SIG-M5 (cell line): ENCODE results near the gene ASIC3.
"Not testable (repeated sequence)": the region's sequence is repeated elsewhere in the genome, so short reads cannot be mapped to it uniquely, and the experiment has no call there.

Experiments used
- DNase-seq: peaks from one replicate; lab custom pipeline; 2025; lab: John Stamatoyannopoulos, UW

The ASIC3 gene

DNA sequence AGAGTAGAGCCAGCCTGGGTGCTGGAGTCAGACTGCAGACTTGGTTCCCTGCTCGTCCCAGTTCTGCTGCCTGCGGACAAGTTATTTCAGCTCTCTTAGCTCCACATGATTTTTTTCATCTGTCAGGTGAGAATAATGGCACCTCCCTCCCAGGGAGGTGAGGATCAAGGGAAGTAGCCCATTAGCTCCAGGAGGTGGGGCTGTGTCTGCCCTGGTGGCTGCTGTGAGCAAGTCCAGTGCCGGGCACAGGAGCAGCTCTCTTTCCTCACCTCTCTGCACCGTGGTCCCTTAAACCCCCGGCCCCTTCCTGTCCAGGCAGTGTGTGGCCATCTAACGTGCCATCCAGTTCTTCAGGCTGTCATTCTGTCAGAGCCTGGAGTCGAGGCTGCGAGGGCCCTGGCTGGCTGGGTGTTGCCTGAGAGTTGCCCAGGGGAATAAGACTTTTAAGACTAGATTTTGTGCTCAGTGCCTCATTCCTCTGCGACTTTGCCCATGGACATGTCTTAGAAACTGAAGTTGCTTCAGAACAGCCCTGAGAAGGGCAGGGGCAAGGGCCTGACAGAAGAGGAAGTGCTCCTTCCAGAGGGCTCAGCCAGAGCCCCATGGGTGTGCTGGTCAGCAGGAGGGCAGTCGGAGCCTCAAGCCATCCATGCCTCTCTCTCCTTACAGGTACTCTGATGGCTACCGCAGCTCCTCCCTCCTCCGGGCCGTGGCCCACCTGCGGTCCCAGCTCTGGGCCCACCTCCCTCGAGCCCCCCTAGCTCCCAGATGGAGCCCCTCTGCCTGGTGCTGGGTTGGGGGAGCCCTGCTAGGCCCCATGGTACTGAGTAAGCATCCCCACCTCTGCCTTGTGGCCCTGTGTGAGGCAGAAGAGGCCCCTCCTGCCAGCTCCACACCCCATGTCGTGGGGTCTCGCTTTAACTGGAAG is 15.1 kb upstream of the ASIC3 start:
- DNase-seq, result no peak

DNA sequence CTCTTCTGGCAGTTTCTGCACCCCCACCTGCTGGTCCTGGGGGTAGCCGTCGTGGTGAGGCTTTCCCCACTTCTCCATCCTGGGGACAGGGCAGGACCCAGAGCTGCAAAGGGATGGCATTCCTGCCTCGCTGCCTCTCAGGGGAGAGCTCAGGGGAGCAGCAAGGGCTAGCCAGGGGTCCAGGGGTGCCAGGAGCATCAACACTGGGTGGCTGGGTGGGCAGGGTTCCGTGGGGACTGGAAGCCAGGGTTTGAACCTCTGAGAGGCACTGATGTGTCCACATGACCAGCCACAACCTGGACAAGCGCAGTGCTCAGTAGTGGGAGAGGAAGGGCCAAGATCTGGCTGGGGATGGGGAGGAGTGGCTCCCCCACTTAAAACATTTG is 14.5 kb upstream of the ASIC3 start:
- no peak for DNase-seq

DNA sequence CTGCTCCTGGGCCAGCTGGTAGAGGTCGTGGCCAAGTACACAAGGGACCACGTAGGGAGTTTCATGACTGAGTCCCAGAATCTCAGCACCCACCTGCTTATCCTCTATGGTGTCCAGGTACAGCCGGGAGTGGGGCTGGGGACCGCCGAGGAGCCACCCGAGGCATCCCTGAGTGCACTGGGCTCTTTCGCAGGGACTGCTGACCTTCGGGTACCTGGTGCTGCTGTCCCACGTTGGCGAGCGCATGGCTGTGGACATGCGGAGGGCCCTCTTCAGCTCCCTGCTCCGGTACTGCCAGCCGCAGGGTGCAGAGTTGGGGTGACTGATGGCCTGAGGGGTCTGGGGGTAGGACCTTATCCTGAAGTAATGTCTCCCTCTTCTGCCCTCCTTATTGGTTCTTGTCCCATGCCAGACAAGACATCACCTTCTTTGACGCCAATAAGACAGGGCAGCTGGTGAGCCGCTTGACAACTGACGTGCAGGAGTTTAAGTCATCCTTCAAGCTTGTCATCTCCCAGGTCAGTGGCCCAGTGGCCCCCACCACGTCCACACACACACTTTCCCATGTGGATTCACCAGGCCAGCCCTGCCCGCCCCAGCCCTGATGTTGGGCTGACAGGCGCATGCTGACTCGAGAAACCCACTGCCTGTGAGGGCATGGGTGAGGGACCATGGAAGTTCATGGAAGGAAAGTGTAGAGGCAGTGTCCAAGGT is 13.9 kb upstream of the ASIC3 start:
- DNase-seq, result no peak

DNA sequence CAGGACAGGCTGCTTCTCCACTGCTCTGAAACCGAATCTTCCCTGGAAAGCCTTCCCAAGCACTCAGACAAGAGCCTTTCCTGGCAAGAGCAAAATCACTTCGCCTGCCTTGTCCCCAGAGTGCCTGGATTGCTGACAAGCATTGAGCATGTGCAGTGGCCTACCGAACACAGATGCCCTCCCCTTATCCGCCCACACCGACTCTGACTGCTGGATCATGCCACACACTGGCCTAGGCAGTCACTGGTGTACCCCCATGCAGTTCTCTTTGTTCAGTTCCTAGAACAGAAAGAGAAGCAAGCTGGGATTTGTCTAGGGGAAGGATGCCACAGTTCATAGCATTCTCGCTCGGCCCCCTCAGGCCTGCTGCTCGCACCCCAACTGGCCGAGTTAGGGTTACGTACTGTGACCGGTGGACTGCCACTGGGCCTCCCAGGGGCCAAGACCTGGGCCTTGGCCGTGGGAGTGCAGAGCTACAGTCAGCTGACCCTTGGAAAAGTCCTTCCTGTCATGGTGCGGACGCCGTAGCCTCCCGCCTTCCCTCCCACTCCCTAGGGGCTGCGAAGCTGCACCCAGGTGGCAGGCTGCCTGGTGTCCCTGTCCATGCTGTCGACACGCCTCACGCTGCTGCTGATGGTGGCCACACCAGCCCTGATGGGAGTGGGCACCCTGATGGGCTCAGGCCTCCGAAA is 13.2 kb upstream of the ASIC3 start:
- no peak for DNase-seq

- no peak for DNase-seq
Measured at GRCh38 chr7:151035902-151036301, 12.4 kb upstream of the ASIC3 start.

GRCh38 chr7:151038951-151039849 is 9.1 kb upstream of the ASIC3 start:
- DNase-seq, result no peak

DNA sequence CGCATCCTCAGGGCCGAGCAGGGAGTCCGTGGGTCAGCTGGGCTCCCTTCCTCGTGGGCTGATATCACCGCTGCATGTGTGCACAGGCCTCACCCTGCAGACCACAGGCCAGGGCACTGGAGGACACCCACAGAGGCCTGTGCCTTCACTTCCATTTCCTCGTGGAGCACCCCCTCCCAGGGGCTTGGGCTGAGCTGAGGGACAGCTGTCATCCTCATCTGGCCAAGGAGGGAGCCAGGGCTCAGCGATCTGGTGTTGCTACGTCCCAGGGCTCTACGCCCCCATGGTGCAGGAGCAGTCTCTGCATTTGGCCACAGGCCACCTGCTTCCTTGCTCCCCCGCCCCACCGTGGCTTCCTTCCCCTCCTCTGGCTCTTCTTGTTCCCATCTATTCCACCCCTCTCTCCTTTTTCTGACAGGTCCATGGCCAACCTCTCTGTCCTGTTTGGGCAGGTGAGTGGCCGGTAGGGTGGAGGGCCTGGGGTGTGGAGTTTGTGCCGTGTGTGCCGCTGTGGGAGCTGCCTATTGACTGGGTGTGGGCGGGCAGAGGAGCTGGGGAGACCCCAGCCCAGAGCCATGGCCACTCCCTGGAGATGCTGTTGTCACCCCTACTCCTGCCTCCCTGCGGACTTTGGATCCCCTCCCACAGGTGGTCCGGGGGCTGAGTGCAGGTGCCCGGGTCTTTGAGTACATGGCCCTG is 8.3 kb upstream of the ASIC3 start:
- no peak for DNase-seq

GRCh38 chr7:151040616-151041375 is 7.5 kb upstream of the ASIC3 start:
- DNase-seq, result no peak

DNA sequence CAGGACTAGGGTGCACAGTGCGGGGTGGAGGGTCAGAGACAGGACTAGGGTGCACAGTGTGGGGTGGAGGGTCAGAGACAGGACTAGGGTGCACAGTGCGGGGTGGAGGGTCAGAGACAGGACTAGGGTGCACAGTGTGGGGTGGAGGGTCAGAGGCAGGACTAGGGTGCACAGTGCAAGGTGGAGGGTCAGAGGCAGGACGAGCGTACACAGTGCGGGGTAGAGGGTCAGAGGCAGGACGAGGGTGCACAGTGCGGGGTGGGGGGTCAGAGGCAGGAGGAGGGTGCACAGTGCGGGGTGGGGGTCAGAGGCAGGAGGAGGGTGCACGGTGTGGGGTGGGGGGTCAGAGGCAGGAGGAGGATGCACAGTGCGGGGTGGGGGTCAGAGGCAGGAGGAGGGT is 4.9 kb upstream of the ASIC3 start:
- not testable (repeated sequence) for DNase-seq

DNA sequence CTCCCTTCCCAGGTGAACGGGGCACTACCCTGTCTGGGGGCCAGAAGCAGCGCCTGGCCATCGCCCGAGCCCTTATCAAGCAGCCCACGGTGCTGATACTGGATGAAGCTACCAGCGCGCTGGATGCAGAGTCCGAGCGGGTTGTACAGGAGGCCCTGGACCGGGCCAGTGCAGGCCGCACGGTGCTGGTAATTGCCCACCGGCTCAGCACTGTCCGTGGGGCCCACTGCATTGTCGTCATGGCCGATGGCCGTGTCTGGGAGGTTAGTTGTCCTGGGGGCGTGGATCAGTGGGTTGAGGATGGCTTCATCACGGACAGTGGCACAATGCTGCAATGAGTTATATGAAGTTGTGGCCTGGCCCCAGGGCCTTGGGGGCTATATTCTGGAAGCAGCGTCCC is 4.4 kb upstream of the ASIC3 start:
- no peak for DNase-seq

GRCh38 chr7:151045262-151045661 is 3.1 kb upstream of the ASIC3 start:
- DNase-seq, result no peak

DNA sequence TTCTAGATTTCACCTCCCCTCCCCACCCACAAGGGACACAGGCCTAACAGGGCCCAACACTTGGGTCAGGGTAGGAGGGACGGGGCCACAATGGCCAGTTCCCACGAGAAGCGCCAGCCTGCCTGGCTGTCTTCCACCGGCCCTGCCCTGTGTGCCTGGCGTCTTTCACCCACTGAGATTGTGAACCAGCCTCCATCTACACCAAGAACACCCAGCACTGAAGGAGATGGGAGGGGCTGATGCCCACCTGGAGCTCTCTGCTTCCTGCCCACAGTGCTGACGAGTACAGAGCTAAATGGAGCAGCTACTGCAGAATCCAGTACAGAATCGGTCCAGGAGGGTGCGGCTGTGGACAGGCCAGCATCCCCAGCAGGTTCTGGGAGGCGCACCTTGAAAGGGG is 2.4 kb upstream of the ASIC3 start:
- DNase-seq, result no peak

GRCh38 chr7:151046603-151047573 is 1.4 kb upstream of the ASIC3 start:
- DNase-seq, result no peak

DNA sequence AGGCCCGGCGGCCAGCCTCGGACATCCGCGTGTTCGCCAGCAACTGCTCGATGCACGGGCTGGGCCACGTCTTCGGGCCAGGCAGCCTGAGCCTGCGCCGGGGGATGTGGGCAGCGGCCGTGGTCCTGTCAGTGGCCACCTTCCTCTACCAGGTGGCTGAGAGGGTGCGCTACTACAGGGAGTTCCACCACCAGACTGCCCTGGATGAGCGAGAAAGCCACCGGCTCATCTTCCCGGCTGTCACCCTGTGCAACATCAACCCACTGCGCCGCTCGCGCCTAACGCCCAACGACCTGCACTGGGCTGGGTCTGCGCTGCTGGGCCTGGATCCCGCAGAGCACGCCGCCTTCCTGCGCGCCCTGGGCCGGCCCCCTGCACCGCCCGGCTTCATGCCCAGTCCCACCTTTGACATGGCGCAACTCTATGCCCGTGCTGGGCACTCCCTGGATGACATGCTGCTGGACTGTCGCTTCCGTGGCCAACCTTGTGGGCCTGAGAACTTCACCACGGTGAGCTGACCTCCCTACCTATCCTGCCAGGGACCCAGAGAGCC is 656 bp downstream of the ASIC3 start:
- DNase-seq, result no peak

DNA sequence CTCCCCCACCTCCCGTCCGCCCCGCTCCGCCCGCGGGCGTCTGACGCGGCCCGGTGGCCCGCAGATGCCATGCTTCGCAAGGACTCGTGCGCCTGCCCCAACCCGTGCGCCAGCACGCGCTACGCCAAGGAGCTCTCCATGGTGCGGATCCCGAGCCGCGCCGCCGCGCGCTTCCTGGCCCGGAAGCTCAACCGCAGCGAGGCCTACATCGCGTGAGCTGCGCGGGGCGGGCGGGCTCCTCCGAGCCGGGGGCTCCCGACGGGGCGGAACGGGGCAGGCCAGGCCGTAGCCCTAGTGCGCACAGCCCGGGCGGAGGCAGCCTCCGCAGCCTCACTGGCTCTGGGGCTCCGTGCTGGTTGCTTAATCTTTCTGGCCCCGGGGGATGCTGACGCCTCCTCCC is 2.8 kb downstream of the ASIC3 start:
- DNase-seq, result no peak

GRCh38 chr7:151053096-151053495 is 4.8 kb downstream of the ASIC3 start:
- DNase-seq, result no peak

GRCh38 chr7:151053751-151054150 is 5.4 kb downstream of the ASIC3 start:
- DNase-seq, result no peak

- DNase-seq, result no peak
Measured at GRCh38 chr7:151056283-151056665, 7.9 kb downstream of the ASIC3 start.
